ENCODE results near the gene PHF23.

Gene PHF23

GRCh38 chr17:7239091-7240027 is at the start of gene PHF23:
PHF23 (minus strand) TSS chr17:7239457; CDS start chr17:7239279, 178 bp downstream.
- DNase-seq (ENCODE audit: low spot score), result peak; percentile 100

GRCh38 chr17:7285679-7286078 is 46.4 kb upstream of the PHF23 start:
- DNase-seq (ENCODE audit: low spot score), result no peak

GRCh38 chr17:7284911-7285310 is 45.7 kb upstream of the PHF23 start:
- DNase-seq (ENCODE audit: low spot score), result no peak

GRCh38 chr17:7283471-7284216 is 44.4 kb upstream of the PHF23 start:
- no peak for DNase-seq (ENCODE audit: low spot score)

GRCh38 chr17:7282752-7283321 is 43.6 kb upstream of the PHF23 start:
- DNase-seq (ENCODE audit: low spot score), result no peak

- no peak for DNase-seq (ENCODE audit: low spot score)
Observed at GRCh38 chr17:7281953-7282751, 42.9 kb upstream of the PHF23 start.

GRCh38 chr17:7281074-7281952 is 42.1 kb upstream of the PHF23 start, which contains the start of gene SLC2A4:
SLC2A4 (plus strand) TSS chr17:7281718; CDS start chr17:7281935, 217 bp downstream.
- DNase-seq (ENCODE audit: low spot score), result peak; percentile 92

- peak; percentile 81 for DNase-seq (ENCODE audit: low spot score)
Observed at GRCh38 chr17:7280519-7281073, 41.3 kb upstream of the PHF23 start.

GRCh38 chr17:7279448-7279847 is 40.2 kb upstream of the PHF23 start:
- DNase-seq (ENCODE audit: low spot score), result no peak

GRCh38 chr17:7266784-7267183 is 27.5 kb upstream of the PHF23 start:
- no peak for DNase-seq (ENCODE audit: low spot score)

- DNase-seq (ENCODE audit: low spot score), result no peak
Observed at GRCh38 chr17:7263801-7264078, 24.5 kb upstream of the PHF23 start.

GRCh38 chr17:7262935-7263800 is 23.9 kb upstream of the PHF23 start:
- DNase-seq (ENCODE audit: low spot score), result peak; percentile 71

- peak; percentile 90 for DNase-seq (ENCODE audit: low spot score)
Observed at GRCh38 chr17:7262192-7262934, 23.1 kb upstream of the PHF23 start, which contains the start of gene CLDN7. CLDN7 (minus strand) TSS chr17:7262478; CDS start chr17:7262043, 435 bp downstream.

GRCh38 chr17:7261379-7262191 is 22.3 kb upstream of the PHF23 start:
- DNase-seq (ENCODE audit: low spot score), result peak; percentile 27

GRCh38 chr17:7260651-7261378 is 21.6 kb upstream of the PHF23 start:
- DNase-seq (ENCODE audit: low spot score), result peak; percentile 75

GRCh38 chr17:7260151-7260550 is 20.9 kb upstream of the PHF23 start:
- DNase-seq (ENCODE audit: low spot score), result no peak

- DNase-seq (ENCODE audit: low spot score), result no peak
Observed at GRCh38 chr17:7259555-7259889, 20.3 kb upstream of the PHF23 start.
